HG03045 (cell line): ENCODE measurements around the gene EFHD1.
"Not testable (repeated sequence)": the region's sequence is repeated elsewhere in the genome, so short reads cannot be mapped to it uniquely, and the experiment has no call there.

Source experiments
- ATAC-seq: cut with Tn5 transposase; IDR thresholded peaks from one replicate; pipeline ENCODE4 v1.9.1; 2021; ENCODE audit warnings: mild to moderate bottlenecking, moderate library complexity; ENCODE audit not compliant: unreplicated experiment

Gene EFHD1

GRCh38 chr2:232615339-232615738, 18.1 kb upstream of the EFHD1 start:
- ATAC-seq: no peak

- ATAC-seq: no peak
These were observed 12.2 kb upstream of the EFHD1 start for GRCh38 chr2:232621186-232621585.

GRCh38 chr2:232622563-232622962, 10.8 kb upstream of the EFHD1 start:
- no peak for ATAC-seq

- no peak for ATAC-seq
These were observed 9.3 kb upstream of the EFHD1 start for GRCh38 chr2:232623768-232624765.

GRCh38 chr2:232626584-232626983, 6.8 kb upstream of the EFHD1 start:
- ATAC-seq: no peak

- no peak for ATAC-seq
These were observed 4.8 kb upstream of the EFHD1 start for GRCh38 chr2:232628466-232629128.

- ATAC-seq: no peak
These were observed 4.3 kb upstream of the EFHD1 start for GRCh38 chr2:232629129-232629475.

GRCh38 chr2:232632229-232632903, 1.0 kb upstream of the EFHD1 start:
- no peak for ATAC-seq

- ATAC-seq: no peak
These were observed 446 bp upstream of the EFHD1 start for GRCh38 chr2:232632904-232633412.

GRCh38 chr2:232634206-232635150, 1.1 kb downstream of the EFHD1 start:
- no peak for ATAC-seq

GRCh38 chr2:232635376-232635775, 2.0 kb downstream of the EFHD1 start:
- not testable (repeated sequence) for ATAC-seq

GRCh38 chr2:232635820-232636219, 2.4 kb downstream of the EFHD1 start:
- ATAC-seq: no peak

GRCh38 chr2:232636788-232637420, 3.5 kb downstream of the EFHD1 start:
- no peak for ATAC-seq

GRCh38 chr2:232637866-232638583, 4.6 kb downstream of the EFHD1 start:
- ATAC-seq: no peak

- no peak for ATAC-seq
These were observed 7.9 kb downstream of the EFHD1 start for GRCh38 chr2:232641153-232641848.

- no peak for ATAC-seq
These were observed 9.7 kb downstream of the EFHD1 start for GRCh38 chr2:232643147-232643425.

- ATAC-seq: no peak
These were observed 10.5 kb downstream of the EFHD1 start for GRCh38 chr2:232643813-232644347.

GRCh38 chr2:232645061-232645460, 11.7 kb downstream of the EFHD1 start:
- ATAC-seq: no peak
